Activated naive CD4-positive, alpha-beta T cell treated with anti-CD3 and anti-CD28 coated beads, Interleukin-2, amount 10 ng/mL, durations not matched to agents 7 days and 5 days (primary cell): ENCODE measurements around the gene MBD6.

Experiments used
- CTCF ChIA-PET: fragments of 350-600 bp; sonication (Branson Sonifier 250); formaldehyde crosslinking; loops from one replicate; lab custom pipeline; 2021; ENCODE audit warnings: antibody characterized with exemption; lab: Charles Lee
- DNase-seq: peaks from one replicate; pipeline ENCODE4 v3.0.0-alpha.2; 2020
- H3K27ac Mint-ChIP-seq: one replicate; pipeline ENCODE4 v1.8.0; 2021; ENCODE audit warnings: mild to moderate bottlenecking, moderate library complexity, mixed read lengths
- H3K27me3 Mint-ChIP-seq: one replicate; pipeline ENCODE4 v1.8.0; 2021; ENCODE audit warnings: mild to moderate bottlenecking, mixed read lengths
- H3K36me3 Mint-ChIP-seq: one replicate; pipeline ENCODE4 v1.8.0; 2021; ENCODE audit warnings: mixed read lengths
- H3K4me1 Mint-ChIP-seq: one replicate; pipeline ENCODE4 v1.8.0; 2021; ENCODE audit warnings: mixed read lengths
- H3K4me3 Mint-ChIP-seq: one replicate; pipeline ENCODE4 v1.8.0; 2021; ENCODE audit warnings: mild to moderate bottlenecking, moderate library complexity, mixed read lengths
- H3K9me3 Mint-ChIP-seq: one replicate; pipeline ENCODE4 v1.8.0; 2021; ENCODE audit warnings: mixed read lengths

MBD6 gene

GRCh38 chr12:57533108-57533507, 10.5 kb downstream of the MBD6 start:
- peaks cover under 1% of the 10 kb centered on the region for H3K4me1 Mint-ChIP-seq
- no peak for DNase-seq
- H3K27ac Mint-ChIP-seq, result no peak overlapping the region
- no peak overlapping the region for H3K4me3 Mint-ChIP-seq
- H3K9me3 Mint-ChIP-seq, result no peaks in the 10 kb centered on the region
- peaks cover 50% of the 10 kb centered on the region for H3K36me3 Mint-ChIP-seq
- CTCF ChIA-PET, result interaction anchor here (1.3 to 2.2 kb wide), 2 partner anchors 9 to 50 kb away, joined by 3 to 6 read pairs; no protein-coding TSS in a partner anchor
- no peaks in the 10 kb centered on the region for H3K27me3 Mint-ChIP-seq

DNA sequence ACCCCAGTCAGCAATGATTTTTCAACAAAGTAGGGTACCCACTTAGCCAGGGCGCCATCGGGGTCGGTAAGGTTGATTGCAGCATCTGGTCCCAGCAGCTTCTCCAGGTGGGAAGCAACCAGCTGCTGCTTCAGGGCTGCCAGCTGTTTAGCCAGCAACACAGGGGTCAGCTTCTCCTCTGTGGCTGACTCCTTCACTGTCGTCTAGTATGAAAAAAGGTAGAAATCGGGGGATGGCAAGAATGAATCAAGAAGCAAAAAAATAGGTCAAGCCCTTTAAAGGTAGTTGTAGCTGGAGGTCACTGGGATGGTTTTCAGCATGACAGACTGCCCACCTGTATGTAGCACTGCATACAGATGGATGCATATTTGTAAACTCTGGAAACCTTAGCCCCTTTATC, 11.6 kb downstream of the MBD6 start:
- no peak for DNase-seq
- Mint-ChIP-seq H3K4me1 (peaks cover 3% of the 10 kb centered on the region), H3K36me3 (peaks cover 51% of the 10 kb centered on the region), H3K9me3 (no peaks in the 10 kb centered on the region), H3K27ac (no peak overlapping the region), H3K4me3 (no peak overlapping the region), H3K27me3 (no peaks in the 10 kb centered on the region)
- CTCF ChIA-PET, result interaction anchor here (1.3 to 2.2 kb wide), 2 partner anchors 10 to 18 kb away, joined by 3 to 6 read pairs; no protein-coding TSS in a partner anchor

DNA sequence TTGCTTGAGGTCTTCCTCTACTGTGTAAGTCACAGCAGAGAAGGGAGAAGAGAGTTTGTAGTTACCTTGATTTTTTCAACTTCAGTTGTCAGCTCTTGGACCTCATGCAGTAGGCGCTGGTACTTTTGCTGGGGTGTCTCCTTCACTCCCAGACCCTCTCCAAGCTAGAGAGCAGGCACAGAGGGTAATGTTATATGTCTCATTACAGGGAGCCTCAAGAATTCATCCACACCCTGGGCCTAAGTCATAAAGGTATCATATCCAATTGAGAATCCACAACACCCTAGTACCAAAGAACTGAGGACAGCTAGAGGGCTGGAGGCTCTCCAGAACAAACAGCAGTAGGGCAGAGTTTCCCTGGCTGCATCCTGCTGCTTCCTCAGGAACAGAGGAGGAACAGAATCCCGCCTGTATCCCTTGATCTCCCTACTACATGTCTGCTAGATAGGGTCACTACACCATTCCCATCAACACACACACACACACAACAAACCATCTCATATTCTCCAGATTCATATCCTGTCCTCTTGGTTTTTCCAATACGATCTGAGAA, 12.4 kb downstream of the MBD6 start:
- H3K36me3 Mint-ChIP-seq, result peaks cover 45% of the 10 kb centered on the region
- DNase-seq, result no peak
- H3K4me1 Mint-ChIP-seq, result peaks cover 3% of the 10 kb centered on the region
- no peak overlapping the region for H3K4me3 Mint-ChIP-seq
- no peaks in the 10 kb centered on the region for H3K27me3 Mint-ChIP-seq
- no peak overlapping the region for H3K27ac Mint-ChIP-seq
- no peaks in the 10 kb centered on the region for H3K9me3 Mint-ChIP-seq
- CTCF ChIA-PET, result interaction anchor here (1.3 to 2.2 kb wide), 2 partner anchors 11 to 17 kb away, joined by 3 to 6 read pairs; no protein-coding TSS in a partner anchor

DNA sequence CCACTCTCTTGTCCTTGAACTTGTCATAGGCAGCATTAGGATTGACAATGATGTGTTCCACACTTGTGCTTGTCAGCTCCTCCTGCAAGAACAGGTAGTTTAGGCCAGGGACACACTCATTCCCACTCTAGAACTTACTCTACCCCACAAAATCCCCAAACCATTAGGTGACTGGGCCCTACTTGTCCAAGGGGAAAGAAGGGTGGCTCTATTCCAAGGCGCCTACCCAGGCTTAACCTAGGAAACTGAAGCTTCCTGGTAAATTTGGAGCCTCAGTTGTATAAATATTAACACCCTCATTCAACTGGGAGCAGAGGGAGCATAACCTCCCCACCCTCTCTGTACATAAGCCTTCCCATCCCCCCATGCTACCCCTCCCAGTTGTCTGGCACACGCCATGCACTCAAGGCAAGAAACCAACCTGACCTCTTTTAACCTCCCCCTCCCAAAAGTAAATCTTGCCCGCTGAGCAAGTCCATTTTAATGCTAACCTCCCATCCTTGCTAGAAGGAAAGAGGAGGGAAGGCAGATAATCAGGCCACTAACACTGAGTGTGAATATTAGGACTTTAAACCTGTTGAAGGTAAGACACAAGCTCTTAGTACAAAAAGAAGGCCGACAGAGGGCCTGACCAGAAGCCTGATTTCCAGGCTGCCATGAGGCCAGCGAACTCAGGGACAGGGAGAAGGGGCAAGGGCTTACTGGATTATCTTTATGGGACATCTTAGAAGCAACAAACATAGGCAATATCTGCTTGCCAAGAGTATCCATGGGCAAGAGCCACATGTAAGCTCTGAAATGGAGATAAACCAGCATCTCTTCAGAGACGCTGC, 13.4 kb downstream of the MBD6 start:
- Mint-ChIP-seq H3K36me3 (peaks cover 43% of the 10 kb centered on the region), H3K4me1 (peaks cover 3% of the 10 kb centered on the region), H3K4me3 (no peak overlapping the region), H3K27ac (peak overlapping the region; percentile 67), H3K9me3 (no peaks in the 10 kb centered on the region), H3K27me3 (no peaks in the 10 kb centered on the region)
- CTCF ChIA-PET, result no interaction called here
- DNase-seq, result no peak

DNA sequence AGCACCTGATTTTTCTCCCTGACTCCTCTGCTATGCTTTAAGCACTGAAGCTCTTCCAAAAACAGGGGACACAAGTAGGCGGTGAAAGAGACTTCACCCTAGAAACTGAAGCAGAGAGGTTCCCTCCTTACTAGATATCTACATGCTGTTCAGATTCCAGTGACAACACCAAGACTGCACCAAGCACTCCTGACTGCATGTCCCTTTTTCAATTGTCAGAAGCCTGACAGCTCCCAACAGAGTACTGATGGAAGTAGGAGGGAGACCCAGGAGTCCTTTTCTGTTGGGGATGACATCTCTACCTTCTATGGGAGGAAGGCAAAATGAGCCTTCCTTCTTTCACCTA, 13.9 kb downstream of the MBD6 start:
- no peak overlapping the region for H3K4me3 Mint-ChIP-seq
- CTCF ChIA-PET, result interaction anchor here (1.4 kb wide), 1 partner anchor 10 kb away, joined by 4 read pairs; the partner anchor contains the start of gene DCTN2
- no peak for DNase-seq
- H3K9me3 Mint-ChIP-seq, result no peaks in the 10 kb centered on the region
- H3K27ac Mint-ChIP-seq, result no peak overlapping the region
- peaks cover 3% of the 10 kb centered on the region for H3K4me1 Mint-ChIP-seq
- no peaks in the 10 kb centered on the region for H3K27me3 Mint-ChIP-seq
- peaks cover 40% of the 10 kb centered on the region for H3K36me3 Mint-ChIP-seq

DNA sequence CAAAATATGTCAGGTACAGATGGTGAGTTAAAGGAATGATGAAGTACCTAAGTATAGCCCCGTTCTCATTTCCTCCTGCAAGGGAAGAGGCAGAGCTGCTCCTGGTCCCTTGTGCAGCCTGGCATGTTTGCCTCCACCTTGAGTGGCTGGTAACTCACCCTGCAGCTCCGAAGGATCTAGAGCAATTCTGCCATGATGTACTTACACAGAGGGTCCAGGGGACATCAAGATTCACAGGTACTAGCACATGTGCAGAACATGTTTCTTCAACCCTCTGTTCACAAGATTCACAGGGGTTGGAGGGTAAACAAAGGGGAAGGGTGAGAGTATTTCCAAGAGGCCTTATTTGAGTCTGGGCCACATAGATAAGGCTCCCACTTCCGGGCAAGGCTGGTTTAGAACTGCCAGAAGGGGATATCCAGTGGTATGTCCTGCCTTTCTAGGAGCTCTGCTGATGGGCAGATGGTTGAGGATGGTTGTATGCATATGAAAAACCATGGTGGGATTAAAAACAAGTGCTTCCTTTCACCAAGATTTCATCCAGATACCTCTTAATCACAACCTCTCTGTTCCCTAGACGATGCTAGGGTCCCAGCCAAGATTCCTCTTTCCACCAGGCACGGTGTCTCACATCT, 16.6 kb downstream of the MBD6 start:
- H3K4me3 Mint-ChIP-seq, result no peak overlapping the region
- CTCF ChIA-PET, result no interaction called here
- DNase-seq, result no peak
- H3K27me3 Mint-ChIP-seq, result no peaks in the 10 kb centered on the region
- no peak overlapping the region for H3K27ac Mint-ChIP-seq
- H3K36me3 Mint-ChIP-seq, result peaks cover 34% of the 10 kb centered on the region
- H3K4me1 Mint-ChIP-seq, result peaks cover 12% of the 10 kb centered on the region
- H3K9me3 Mint-ChIP-seq, result no peaks in the 10 kb centered on the region

DNA sequence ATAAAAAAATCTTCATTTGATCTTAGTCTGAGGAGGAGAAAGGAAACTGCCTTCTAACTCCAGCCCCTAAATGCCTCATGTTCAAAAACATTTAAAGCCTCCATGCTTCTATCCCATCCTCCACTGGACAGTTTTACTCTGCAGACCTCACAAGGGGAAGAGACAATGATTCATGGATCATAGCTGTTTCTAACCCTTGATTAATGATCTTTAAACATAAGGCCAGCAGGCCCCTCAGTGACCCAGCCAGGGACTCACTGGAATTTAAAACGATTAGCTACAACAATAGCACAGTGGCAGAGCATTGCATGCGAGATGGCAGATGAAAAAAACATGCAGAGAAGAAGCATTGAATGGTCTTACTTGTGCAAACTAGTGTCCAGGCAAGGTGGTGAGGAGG, 18.4 kb downstream of the MBD6 start:
- CTCF ChIA-PET, result no interaction called here
- Mint-ChIP-seq H3K4me3 (no peak overlapping the region), H3K36me3 (peaks cover 32% of the 10 kb centered on the region), H3K9me3 (no peaks in the 10 kb centered on the region), H3K27ac (no peak overlapping the region), H3K4me1 (peaks cover 26% of the 10 kb centered on the region), H3K27me3 (no peaks in the 10 kb centered on the region)
- no peak for DNase-seq

GRCh38 chr12:57541717-57542116, 19.1 kb downstream of the MBD6 start:
- H3K36me3 Mint-ChIP-seq, result peaks cover 32% of the 10 kb centered on the region
- DNase-seq, result no peak
- no peaks in the 10 kb centered on the region for H3K27me3 Mint-ChIP-seq
- CTCF ChIA-PET, result no interaction called here
- no peak overlapping the region for H3K27ac Mint-ChIP-seq
- peaks cover 31% of the 10 kb centered on the region for H3K4me1 Mint-ChIP-seq
- no peak overlapping the region for H3K4me3 Mint-ChIP-seq
- H3K9me3 Mint-ChIP-seq, result no peaks in the 10 kb centered on the region

DNA sequence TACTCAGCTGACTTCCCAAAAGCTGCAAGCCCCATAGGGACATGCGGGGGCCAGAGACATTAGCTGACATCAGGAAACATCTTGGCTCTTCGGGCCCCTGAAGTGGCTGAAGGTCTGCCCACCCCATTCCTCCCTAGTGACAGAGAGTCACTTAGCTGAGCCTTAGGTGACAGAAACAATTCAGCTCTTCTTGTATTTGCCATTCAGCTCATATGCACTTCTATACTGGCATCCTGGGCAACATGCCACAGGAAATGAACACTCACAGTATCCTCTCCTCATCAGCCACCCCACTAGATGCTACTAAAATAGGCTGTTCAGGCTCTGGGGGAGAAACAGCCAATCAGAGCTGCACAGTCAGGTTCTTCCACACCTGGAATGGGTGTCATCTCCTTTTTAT, 21.0 kb downstream of the MBD6 start:
- Mint-ChIP-seq H3K27ac (no peak overlapping the region), H3K9me3 (no peaks in the 10 kb centered on the region), H3K4me1 (peaks cover 36% of the 10 kb centered on the region), H3K4me3 (no peak overlapping the region), H3K36me3 (peaks cover 26% of the 10 kb centered on the region), H3K27me3 (peaks cover 11% of the 10 kb centered on the region)
- CTCF ChIA-PET, result interaction anchor here (1.0 kb wide), 1 partner anchor 88 kb away, joined by 3 read pairs; no protein-coding TSS in a partner anchor
- DNase-seq, result no peak

DNA sequence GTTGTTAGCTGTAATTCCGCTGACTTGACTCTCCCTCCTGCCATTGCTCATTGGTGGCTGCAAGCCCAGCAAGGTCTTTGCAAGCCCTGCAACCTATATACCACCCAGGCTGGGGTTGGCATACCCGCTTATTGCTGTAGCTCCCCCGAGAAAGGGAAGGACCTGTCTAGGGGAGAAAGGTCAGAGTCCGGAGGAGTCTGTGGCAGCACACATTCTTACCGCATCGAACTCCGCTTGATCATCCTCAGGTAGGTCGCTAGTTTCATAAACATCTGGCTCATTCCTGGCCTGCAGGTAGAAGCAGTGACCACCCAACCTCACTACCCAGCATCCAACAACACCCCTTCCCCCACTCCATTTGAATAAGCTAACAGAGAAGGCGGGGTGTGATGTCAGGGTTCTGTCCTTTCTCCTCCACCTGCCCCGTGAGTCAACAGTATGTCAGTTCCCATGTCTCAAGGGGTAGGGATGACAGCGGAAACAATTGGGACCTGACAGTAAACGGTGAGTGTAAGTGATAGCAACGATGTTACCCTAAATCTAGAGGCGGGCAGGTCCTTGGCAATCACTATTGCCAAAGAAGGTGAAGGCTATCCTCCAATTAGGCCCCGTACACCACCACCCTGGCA, 23.3 kb downstream of the MBD6 start:
- H3K9me3 Mint-ChIP-seq, result no peaks in the 10 kb centered on the region
- H3K4me1 Mint-ChIP-seq, result peaks cover 52% of the 10 kb centered on the region
- H3K27me3 Mint-ChIP-seq, result peaks cover 34% of the 10 kb centered on the region
- peak overlapping the region; percentile 99 for H3K4me3 Mint-ChIP-seq
- no peak for DNase-seq
- H3K36me3 Mint-ChIP-seq, result peaks cover 25% of the 10 kb centered on the region
- H3K27ac Mint-ChIP-seq, result peak overlapping the region; percentile 91
- CTCF ChIA-PET, result interaction anchor here (0.7 to 1.2 kb wide), 6 partner anchors 14 to 83 kb away, joined by 3 to 4 read pairs (median 3); no protein-coding TSS in a partner anchor

- DNase-seq, result peak; percentile 98
- peaks cover 22% of the 10 kb centered on the region for H3K36me3 Mint-ChIP-seq
- peaks cover 53% of the 10 kb centered on the region for H3K4me1 Mint-ChIP-seq
- H3K27me3 Mint-ChIP-seq, result peaks cover 38% of the 10 kb centered on the region
- peak within 1 kb of the TSS; percentile 91 for H3K27ac Mint-ChIP-seq
- H3K9me3 Mint-ChIP-seq, result no peaks in the 10 kb centered on the region
- H3K4me3 Mint-ChIP-seq, result peak within 1 kb of the TSS; percentile 99
- CTCF ChIA-PET, result interaction anchor here (0.7 to 1.2 kb wide), 6 partner anchors 10 to 71 kb away, joined by 3 to 4 read pairs (median 3); no protein-coding TSS in a partner anchor
Measured at GRCh38 chr12:57546438-57547287, 24.0 kb downstream of the MBD6 start, which contains the start of gene DCTN2. DCTN2 (minus strand) TSS chr12:57547192; CDS start chr12:57547063, 129 bp downstream.

DNA sequence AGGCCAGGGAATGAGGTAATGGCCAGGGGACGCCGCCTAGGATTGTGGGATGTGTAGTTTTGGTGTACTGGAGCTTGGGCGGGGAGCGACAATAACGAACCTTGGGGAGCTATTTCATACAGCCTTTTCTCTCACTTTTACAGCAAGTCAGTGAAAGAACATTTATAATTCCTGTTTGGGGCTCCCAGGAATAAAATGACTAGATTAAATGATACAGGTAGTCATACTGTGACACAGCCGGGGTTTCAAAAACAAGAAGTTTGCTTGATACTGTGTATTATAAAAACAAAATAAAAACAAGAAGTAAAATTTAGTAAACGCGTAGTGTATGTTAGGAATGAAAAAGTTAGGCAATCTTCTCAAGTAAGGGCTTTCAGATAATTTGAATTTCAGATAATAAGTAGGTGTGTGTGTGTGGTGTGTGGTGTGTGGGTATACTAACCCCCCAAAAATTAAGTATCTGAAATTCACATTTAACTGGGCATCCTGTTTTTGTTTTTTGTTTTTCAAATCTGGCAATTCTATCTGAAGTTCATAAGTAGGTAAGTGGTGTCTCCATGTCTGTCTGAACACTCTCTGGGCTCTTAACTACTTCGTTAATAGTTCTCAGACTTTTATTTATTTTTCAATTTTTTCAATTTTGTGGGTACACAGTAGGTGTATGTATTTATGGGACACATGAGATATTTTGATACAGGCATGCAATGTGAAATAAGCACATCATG, 24.8 kb downstream of the MBD6 start:
- no peaks in the 10 kb centered on the region for H3K9me3 Mint-ChIP-seq
- peak overlapping the region; percentile 99 for H3K4me3 Mint-ChIP-seq
- H3K36me3 Mint-ChIP-seq, result peaks cover 22% of the 10 kb centered on the region
- CTCF ChIA-PET, result interaction anchor here (1.0 to 1.2 kb wide), 2 partner anchors 23 to 36 kb away, joined by 3 read pairs; no protein-coding TSS in a partner anchor
- peaks cover 41% of the 10 kb centered on the region for H3K27me3 Mint-ChIP-seq
- no peak for DNase-seq
- peaks cover 53% of the 10 kb centered on the region for H3K4me1 Mint-ChIP-seq
- peak overlapping the region; percentile 91 for H3K27ac Mint-ChIP-seq

- peaks cover 53% of the 10 kb centered on the region for H3K4me1 Mint-ChIP-seq
- no peak overlapping the region for H3K27ac Mint-ChIP-seq
- no peak overlapping the region for H3K4me3 Mint-ChIP-seq
- H3K36me3 Mint-ChIP-seq, result peaks cover 18% of the 10 kb centered on the region
- peaks cover 46% of the 10 kb centered on the region for H3K27me3 Mint-ChIP-seq
- H3K9me3 Mint-ChIP-seq, result no peaks in the 10 kb centered on the region
- CTCF ChIA-PET, result no interaction called here
- DNase-seq, result no peak
Measured at GRCh38 chr12:57548013-57548315, 25.3 kb downstream of the MBD6 start.
